SK-N-SH treated with all-trans-retinoic acid at 6 μM for 48 hours (cell line): Measurements from ENCODE around the gene SLC6A19.

Experiments
- ATAC-seq: fragments of 200-7000 bp; cut with Tn5 transposase; 3 replicates; pipeline ENCODE4 v1.9.1; 2020; ENCODE audit warnings: mild to moderate bottlenecking, moderate library complexity
- ARNTL ChIP-seq: fragments of 450-650 bp; formaldehyde crosslinking; IDR thresholded peaks from 2 replicates; pipeline ENCODE4 v1.5.0; 2020; ENCODE audit warnings: low read depth, mild to moderate bottlenecking, moderate library complexity, borderline replicate concordance
- CREB5 ChIP-seq: fragments of 250-450 bp; sonication (Bioruptor Pico); IDR thresholded peaks from 2 replicates; pipeline ENCODE4 v1.5.1; 2020; ENCODE audit warnings: low read depth, mild to moderate bottlenecking, moderate library complexity
- CSDC2 ChIP-seq: fragments of 250-450 bp; sonication (Bioruptor Pico); IDR thresholded peaks from 2 replicates; pipeline ENCODE4 v1.5.0; 2020; ENCODE audit warnings: mild to moderate bottlenecking, moderate library complexity
- CSRNP3 ChIP-seq: fragments of 250-450 bp; sonication (Bioruptor Pico); IDR thresholded peaks from 2 replicates; pipeline ENCODE4 v1.5.1; 2021; ENCODE audit warnings: mild to moderate bottlenecking, moderate library complexity
- ESRRG ChIP-seq: fragments of 250-450 bp; sonication (Bioruptor Pico); IDR thresholded peaks from 2 replicates; pipeline ENCODE4 v1.6.1; 2021; ENCODE audit warnings: mild to moderate bottlenecking
- ISL1 ChIP-seq: fragments of 250-450 bp; sonication (Bioruptor Pico); IDR thresholded peaks from 2 replicates; pipeline ENCODE4 v2.1.2; 2022; ENCODE audit warnings: mild to moderate bottlenecking, moderate library complexity
- OSR1 ChIP-seq: fragments of 250-450 bp; sonication (Bioruptor Pico); IDR thresholded peaks from 2 replicates; pipeline ENCODE4 v1.8.0; 2022; ENCODE audit warnings: moderate library complexity, mild to moderate bottlenecking, inconsistent platforms
- PATZ1 ChIP-seq: fragments of 250-450 bp; sonication (Bioruptor Pico); IDR thresholded peaks from 2 replicates; pipeline ENCODE4 v1.8.0; 2020; ENCODE audit warnings: mild to moderate bottlenecking, moderate library complexity, borderline replicate concordance
- POU6F1 ChIP-seq: fragments of 250-450 bp; sonication (Bioruptor Pico); IDR thresholded peaks from 2 replicates; pipeline ENCODE4 v1.8.0; 2021; ENCODE audit warnings: low read depth, mild to moderate bottlenecking, moderate library complexity, borderline replicate concordance
- PPARA ChIP-seq: fragments of 250-450 bp; sonication (Bioruptor Pico); IDR thresholded peaks from 2 replicates; pipeline ENCODE4 v1.5.0; 2020; ENCODE audit warnings: mild to moderate bottlenecking, borderline replicate concordance
- RARB ChIP-seq: fragments of 250-450 bp; sonication (Bioruptor Pico); IDR thresholded peaks from 2 replicates; pipeline ENCODE4 v1.8.0; 2021; ENCODE audit warnings: mild to moderate bottlenecking, moderate library complexity
- SNAI2 ChIP-seq: fragments of 250-450 bp; sonication (Bioruptor Pico); IDR thresholded peaks from 2 replicates; pipeline ENCODE4 v1.5.0; 2020; ENCODE audit warnings: mild to moderate bottlenecking, moderate library complexity
- TOX ChIP-seq: fragments of 250-450 bp; sonication (Bioruptor Pico); IDR thresholded peaks from 2 replicates; pipeline ENCODE4 v1.8.0; 2021; ENCODE audit warnings: mild to moderate bottlenecking, moderate library complexity, borderline replicate concordance
- TSHZ2 ChIP-seq: fragments of 250-450 bp; sonication (Bioruptor Pico); IDR thresholded peaks from 2 replicates; pipeline ENCODE4 v1.5.0; 2020; ENCODE audit warnings: mild to moderate bottlenecking, moderate library complexity
- ZC3H10 ChIP-seq: fragments of 250-450 bp; sonication (Bioruptor Pico); IDR thresholded peaks from 2 replicates; pipeline ENCODE4 v1.5.1; 2021; ENCODE audit warnings: mild to moderate bottlenecking, moderate library complexity
- ZFP3 ChIP-seq: fragments of 250-450 bp; sonication (Bioruptor Pico); IDR thresholded peaks from 2 replicates; pipeline ENCODE4 v1.5.0; 2020; ENCODE audit warnings: mild to moderate bottlenecking, moderate library complexity
- ZFP30 ChIP-seq: fragments of 450-650 bp; formaldehyde crosslinking; IDR thresholded peaks from 2 replicates; pipeline ENCODE4 v1.5.0; 2022; ENCODE audit warnings: mild to moderate bottlenecking, moderate library complexity
- ZNF565 ChIP-seq: fragments of 450-650 bp; formaldehyde crosslinking; conservative IDR thresholded peaks from 2 replicates; pipeline ENCODE4 v1.5.0; 2020; ENCODE audit warnings: low read depth, mild to moderate bottlenecking, moderate library complexity
- ZNF70 ChIP-seq: fragments of 450-650 bp; formaldehyde crosslinking; IDR thresholded peaks from 2 replicates; pipeline ENCODE4 v1.5.0; 2020; ENCODE audit warnings: mild to moderate bottlenecking, moderate library complexity

Gene SLC6A19

GRCh38 chr5:1208743-1209488 lies 7.5 kb downstream of the SLC6A19 start (continued):
- TF ChIP-seq CREB5 (CRISPR knock-in tag) = no peak

GRCh38 chr5:1209489-1209852 lies 8.1 kb downstream of the SLC6A19 start:
- no peak for TF ChIP-seq CSRNP3 (CRISPR knock-in tag)
- TF ChIP-seq TSHZ2 (CRISPR knock-in tag) = no peak
- no peak for TF ChIP-seq SNAI2 (CRISPR knock-in tag)
- no peak for TF ChIP-seq CSDC2
- no peak for TF ChIP-seq ESRRG (CRISPR knock-in tag)
- TF ChIP-seq ZNF70 = no peak
- TF ChIP-seq ZNF565 (CRISPR knock-in tag) = no peak
- no peak for TF ChIP-seq PPARA (CRISPR knock-in tag)
- TF ChIP-seq ISL1 (CRISPR knock-in tag) = no peak
- TF ChIP-seq OSR1 (CRISPR knock-in tag) = no peak
- no peak for TF ChIP-seq ZFP30 (CRISPR knock-in tag)
- ATAC-seq = no peak; the same call in 2 of the 3 replicates

GRCh38 chr5:1209896-1210776 lies 8.7 kb downstream of the SLC6A19 start:
- no peak for TF ChIP-seq ARNTL (CRISPR knock-in tag)
- TF ChIP-seq ISL1 (CRISPR knock-in tag) = no peak
- no peak for TF ChIP-seq POU6F1
- TF ChIP-seq ZNF70 = no peak
- TF ChIP-seq ZNF565 (CRISPR knock-in tag) = no peak
- no peak for TF ChIP-seq ZFP3
- no peak for TF ChIP-seq OSR1 (CRISPR knock-in tag)
- no peak for TF ChIP-seq PATZ1 (CRISPR knock-in tag)
- TF ChIP-seq RARB (CRISPR knock-in tag) = no peak
- no peak for TF ChIP-seq TOX (CRISPR knock-in tag)
- TF ChIP-seq ZC3H10 (CRISPR knock-in tag) = no peak
- TF ChIP-seq ESRRG (CRISPR knock-in tag) = no peak
- TF ChIP-seq, all 23 proteins: peak for 0
- no peak for ATAC-seq
